ENCODE data around the gene GLMP. TPM values are rescaled to one million over a fixed set of nuclear protein-coding genes. Genes with fewer than 3 reads are reported as not detected.

GLMP gene
- polyA plus RNA-seq, 1 donor from 2014 or later, result 3.3 TPM

DNA sequence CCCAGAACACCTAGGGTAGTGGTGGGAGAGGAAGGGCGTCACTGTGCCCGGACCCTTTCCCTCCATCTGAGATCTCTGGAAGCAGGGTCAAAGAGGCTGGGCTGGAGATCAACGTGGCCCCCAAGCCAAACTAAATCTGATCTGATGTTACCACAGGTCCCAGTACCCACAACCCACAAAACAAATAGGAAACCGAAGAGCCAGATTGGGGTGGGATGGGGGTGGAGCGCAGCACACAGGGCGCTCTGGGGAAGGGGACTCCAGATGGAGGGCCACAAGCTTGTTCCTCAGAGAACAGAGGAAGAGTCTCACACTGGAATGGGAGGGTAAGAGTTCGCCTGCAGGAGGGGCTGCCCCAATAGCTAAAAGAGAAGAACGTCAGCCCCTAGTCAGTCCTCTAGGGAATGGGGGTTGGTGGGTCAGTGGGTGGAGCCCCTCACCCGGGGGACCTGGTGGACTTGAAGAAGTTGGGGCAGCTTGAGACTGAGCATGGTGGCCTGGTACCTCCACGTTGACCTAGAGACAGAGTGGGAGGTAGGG is 49.2 kb downstream of the GLMP start:
- Histone ChIP-seq H3K9ac (ENCODE audit: low read length) (no peak overlapping the region), H3K27me3 (ENCODE audit: insufficient read depth, low read depth, low read length) (no peaks in the 10 kb centered on the region), H3K27ac (ENCODE audit: low read length) (no peak overlapping the region), H3F3A (ENCODE audit: insufficient read depth, low read length, poor library complexity, severe bottlenecking) (no peaks in the 10 kb centered on the region), H2AFZ (ENCODE audit: low read depth, low read length) (no peak overlapping the region), H3K9me2 (ENCODE audit: insufficient read depth, low read length) (no peaks in the 10 kb centered on the region), H3K79me2 (replicated peaks; ENCODE audit: insufficient read depth, low read length) (no peaks in the 10 kb centered on the region), H4K20me1 (ENCODE audit: insufficient read depth) (no peaks in the 10 kb centered on the region), H3K9me3 (ENCODE audit: low read length) (no peaks in the 10 kb centered on the region), H3K4me2 (ENCODE audit: low read length) (no peak overlapping the region), H3K4me3 (ENCODE audit: low read length) (no peak overlapping the region), H3K36me3 (ENCODE audit: insufficient read depth, low read length) (no peaks in the 10 kb centered on the region)
- TF ChIP-seq, protein P1, sequence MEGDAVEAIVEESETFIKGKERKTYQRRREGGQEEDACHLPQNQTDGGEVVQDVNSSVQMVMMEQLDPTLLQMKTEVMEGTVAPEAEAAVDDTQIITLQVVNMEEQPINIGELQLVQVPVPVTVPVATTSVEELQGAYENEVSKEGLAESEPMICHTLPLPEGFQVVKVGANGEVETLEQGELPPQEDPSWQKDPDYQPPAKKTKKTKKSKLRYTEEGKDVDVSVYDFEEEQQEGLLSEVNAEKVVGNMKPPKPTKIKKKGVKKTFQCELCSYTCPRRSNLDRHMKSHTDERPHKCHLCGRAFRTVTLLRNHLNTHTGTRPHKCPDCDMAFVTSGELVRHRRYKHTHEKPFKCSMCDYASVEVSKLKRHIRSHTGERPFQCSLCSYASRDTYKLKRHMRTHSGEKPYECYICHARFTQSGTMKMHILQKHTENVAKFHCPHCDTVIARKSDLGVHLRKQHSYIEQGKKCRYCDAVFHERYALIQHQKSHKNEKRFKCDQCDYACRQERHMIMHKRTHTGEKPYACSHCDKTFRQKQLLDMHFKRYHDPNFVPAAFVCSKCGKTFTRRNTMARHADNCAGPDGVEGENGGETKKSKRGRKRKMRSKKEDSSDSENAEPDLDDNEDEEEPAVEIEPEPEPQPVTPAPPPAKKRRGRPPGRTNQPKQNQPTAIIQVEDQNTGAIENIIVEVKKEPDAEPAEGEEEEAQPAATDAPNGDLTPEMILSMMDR (IDR thresholded peaks at IDR 0.05; ENCODE audit: poor library complexity, severe bottlenecking), result no peak
- TF ChIP-seq MXI1 (conservative IDR thresholded peaks at IDR 0.05; ENCODE audit: poor library complexity, severe bottlenecking), result no peak
- no peak for TF ChIP-seq TAF1 (IDR thresholded peaks at IDR 0.05; ENCODE audit: low read depth)
- no peak for TF ChIP-seq EP300 (conservative IDR thresholded peaks at IDR 0.05; ENCODE audit: poor library complexity, severe bottlenecking)
- no peak for TF ChIP-seq EZH2 (IDR thresholded peaks at IDR 0.05; ENCODE audit: borderline replicate concordance, insufficient read depth, low read length, poor library complexity, severe bottlenecking)
- no peak for TF ChIP-seq SMC3 (conservative IDR thresholded peaks at IDR 0.05; ENCODE audit: poor library complexity)
- TF ChIP-seq, protein P2, sequence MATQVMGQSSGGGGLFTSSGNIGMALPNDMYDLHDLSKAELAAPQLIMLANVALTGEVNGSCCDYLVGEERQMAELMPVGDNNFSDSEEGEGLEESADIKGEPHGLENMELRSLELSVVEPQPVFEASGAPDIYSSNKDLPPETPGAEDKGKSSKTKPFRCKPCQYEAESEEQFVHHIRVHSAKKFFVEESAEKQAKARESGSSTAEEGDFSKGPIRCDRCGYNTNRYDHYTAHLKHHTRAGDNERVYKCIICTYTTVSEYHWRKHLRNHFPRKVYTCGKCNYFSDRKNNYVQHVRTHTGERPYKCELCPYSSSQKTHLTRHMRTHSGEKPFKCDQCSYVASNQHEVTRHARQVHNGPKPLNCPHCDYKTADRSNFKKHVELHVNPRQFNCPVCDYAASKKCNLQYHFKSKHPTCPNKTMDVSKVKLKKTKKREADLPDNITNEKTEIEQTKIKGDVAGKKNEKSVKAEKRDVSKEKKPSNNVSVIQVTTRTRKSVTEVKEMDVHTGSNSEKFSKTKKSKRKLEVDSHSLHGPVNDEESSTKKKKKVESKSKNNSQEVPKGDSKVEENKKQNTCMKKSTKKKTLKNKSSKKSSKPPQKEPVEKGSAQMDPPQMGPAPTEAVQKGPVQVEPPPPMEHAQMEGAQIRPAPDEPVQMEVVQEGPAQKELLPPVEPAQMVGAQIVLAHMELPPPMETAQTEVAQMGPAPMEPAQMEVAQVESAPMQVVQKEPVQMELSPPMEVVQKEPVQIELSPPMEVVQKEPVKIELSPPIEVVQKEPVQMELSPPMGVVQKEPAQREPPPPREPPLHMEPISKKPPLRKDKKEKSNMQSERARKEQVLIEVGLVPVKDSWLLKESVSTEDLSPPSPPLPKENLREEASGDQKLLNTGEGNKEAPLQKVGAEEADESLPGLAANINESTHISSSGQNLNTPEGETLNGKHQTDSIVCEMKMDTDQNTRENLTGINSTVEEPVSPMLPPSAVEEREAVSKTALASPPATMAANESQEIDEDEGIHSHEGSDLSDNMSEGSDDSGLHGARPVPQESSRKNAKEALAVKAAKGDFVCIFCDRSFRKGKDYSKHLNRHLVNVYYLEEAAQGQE (IDR thresholded peaks at IDR 0.05; ENCODE audit: borderline replicate concordance), result no peak
- no peak for TF ChIP-seq RAD21 (conservative IDR thresholded peaks at IDR 0.05)

DNA sequence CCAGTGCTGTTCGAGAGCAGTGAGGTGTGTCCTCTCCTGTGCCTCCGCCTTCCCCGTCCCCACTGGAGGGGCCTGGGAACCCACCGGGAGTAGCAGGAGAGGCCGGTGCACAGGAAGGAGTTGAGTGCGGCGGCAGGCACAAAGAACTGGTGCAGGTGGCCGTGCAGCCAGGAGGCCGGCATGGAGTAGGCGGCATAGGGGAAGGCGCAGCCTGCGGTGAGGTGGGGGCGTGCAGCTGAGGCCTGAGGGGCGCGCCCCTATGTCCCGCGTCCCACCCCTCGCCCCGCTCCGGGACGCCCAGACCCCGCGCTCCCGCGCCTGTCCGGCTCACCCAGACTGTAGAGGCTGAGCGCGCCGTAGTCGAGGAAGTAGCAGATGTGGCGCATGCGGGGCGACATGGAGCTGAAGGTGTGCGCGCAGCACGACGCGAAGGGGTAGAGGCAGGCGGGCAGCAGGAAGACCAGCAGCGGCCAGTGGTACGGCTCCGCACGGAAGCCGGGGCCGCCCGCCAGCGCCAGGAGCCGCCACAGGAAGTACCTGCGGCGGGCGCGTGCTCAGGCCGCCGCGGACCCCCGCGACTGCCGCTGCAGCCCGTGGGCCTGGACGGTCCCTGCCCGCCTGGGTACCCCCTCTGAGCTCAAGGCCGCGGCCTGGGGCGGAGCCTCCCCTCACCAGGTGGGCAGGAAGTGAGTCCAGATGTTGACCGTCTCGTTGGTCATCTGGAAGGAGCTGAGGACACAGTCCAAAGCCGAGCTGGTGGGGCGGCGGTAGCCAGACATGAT is 49.8 kb downstream of the GLMP start:
- no peak overlapping the region for H3K4me2 ChIP-seq (ENCODE audit: low read length)

More for the DNA sequence above, 49.8 kb downstream of the GLMP start:
- Histone ChIP-seq H3F3A (ENCODE audit: insufficient read depth, low read length, poor library complexity, severe bottlenecking) (no peaks in the 10 kb centered on the region), H3K9me3 (ENCODE audit: low read length) (no peaks in the 10 kb centered on the region), H3K27ac (ENCODE audit: low read length) (no peak overlapping the region), H4K20me1 (ENCODE audit: insufficient read depth) (no peaks in the 10 kb centered on the region), H3K36me3 (ENCODE audit: insufficient read depth, low read length) (no peaks in the 10 kb centered on the region), H3K79me2 (replicated peaks; ENCODE audit: insufficient read depth, low read length) (no peaks in the 10 kb centered on the region), H3K9ac (ENCODE audit: low read length) (no peak overlapping the region), H2AFZ (ENCODE audit: low read depth, low read length) (no peak overlapping the region), H3K9me2 (ENCODE audit: insufficient read depth, low read length) (no peaks in the 10 kb centered on the region), H3K27me3 (ENCODE audit: insufficient read depth, low read depth, low read length) (no peaks in the 10 kb centered on the region), H3K4me3 (ENCODE audit: low read length) (no peak overlapping the region)
- no peak for TF ChIP-seq SMC3 (conservative IDR thresholded peaks at IDR 0.05; ENCODE audit: poor library complexity)
- peak; percentile 2 for TF ChIP-seq POLR2AphosphoS5 (IDR thresholded peaks at IDR 0.05)
